Loucy (cell line): ENCODE data around the gene NSD2.

ENCODE experiments used
- H2AFZ ChIP-seq: fragments of 200-600 bp; sonication (generic); 2 replicates; pipeline ENCODE4 v1.6.0; 2016; ENCODE audit warnings: antibody characterized with exemption, mild to moderate bottlenecking, low read length, moderate library complexity
- H3F3A ChIP-seq: fragments of 200-600 bp; 2 replicates; pipeline ENCODE4 v1.6.0; 2016; ENCODE audit warnings: antibody characterized with exemption, low read depth, mild to moderate bottlenecking
- H3K27me3 ChIP-seq: fragments of 200-600 bp; sonication (generic); 2 replicates; pipeline ENCODE4 v1.6.1; 2014; ENCODE audit warnings: low read length, mild to moderate bottlenecking; ENCODE audit not compliant: insufficient read depth, poor library complexity, severe bottlenecking
- H3K36me3 ChIP-seq: fragments of 200-600 bp; sonication (generic); 2 replicates; pipeline ENCODE4 v1.6.1; 2016; ENCODE audit warnings: low read length; ENCODE audit not compliant: insufficient read depth
- H3K4me1 ChIP-seq: fragments of 200-600 bp; sonication (generic); 2 replicates; pipeline ENCODE4 v1.5.1; 2014; ENCODE audit warnings: low read length, mild to moderate bottlenecking; ENCODE audit not compliant: insufficient read depth, poor library complexity, severe bottlenecking
- H3K4me2 ChIP-seq: fragments of 200-600 bp; sonication (generic); 2 replicates; pipeline ENCODE4 v1.6.0; 2014; ENCODE audit warnings: antibody characterized with exemption, low read length, low read depth, mild to moderate bottlenecking; ENCODE audit not compliant: poor library complexity, severe bottlenecking
- H3K4me3 ChIP-seq: fragments of 200-600 bp; sonication (generic); 2 replicates; pipeline ENCODE4 v1.5.1; 2014; ENCODE audit warnings: low read length, mild to moderate bottlenecking, mixed read lengths; ENCODE audit not compliant: poor library complexity, severe bottlenecking
- H3K79me2 ChIP-seq: fragments of 200-600 bp; sonication (generic); 2 replicates; pipeline ENCODE4 v1.6.1; 2014; ENCODE audit warnings: low read length; ENCODE audit not compliant: insufficient read depth
- H3K9ac ChIP-seq: fragments of 200-600 bp; sonication (generic); 2 replicates; pipeline ENCODE4 v1.6.0; 2014; ENCODE audit warnings: mild to moderate bottlenecking, low read depth, low read length, moderate library complexity; ENCODE audit not compliant: poor library complexity, severe bottlenecking
- H3K9me2 ChIP-seq: fragments of 200-600 bp; sonication (generic); replicated peaks from 2 replicates; pipeline ENCODE4 v1.6.1; 2016; ENCODE audit warnings: low read depth, low read length, mixed read lengths
- H3K9me3 ChIP-seq: fragments of 200-600 bp; sonication (generic); 2 replicates; pipeline ENCODE4 v1.6.1; 2014; ENCODE audit warnings: mild to moderate bottlenecking, antibody characterized with exemption, low read length, low read depth; ENCODE audit not compliant: insufficient read depth
- H4K20me1 ChIP-seq: fragments of 200-600 bp; sonication (generic); 2 replicates; pipeline ENCODE4 v1.6.0; 2014; ENCODE audit warnings: antibody characterized with exemption, low read length, mild to moderate bottlenecking; ENCODE audit not compliant: insufficient read depth, poor library complexity, severe bottlenecking
- CTCF ChIP-seq: fragments of 200-600 bp; sonication (generic); conservative IDR thresholded peaks from 2 replicates; pipeline ENCODE4 v1.5.1; 2014; ENCODE audit warnings: mild to moderate bottlenecking, antibody characterized with exemption, low read length
- EZH2phosphoT487 ChIP-seq: fragments of 200-600 bp; IDR thresholded peaks from 2 replicates; pipeline ENCODE4 v1.6.1; 2018; ENCODE audit warnings: antibody characterized with exemption, mild to moderate bottlenecking, moderate library complexity, borderline replicate concordance

The NSD2 gene

GRCh38 chr4:1870328-1870577 lies 940 bp upstream of the NSD2 start:
- Histone ChIP-seq H3K27me3 (no peaks in the 10 kb centered on the region), H2AFZ (peak overlapping the region; percentile 78), H3K9ac (peak overlapping the region; percentile 85), H4K20me1 (peaks cover 28% of the 10 kb centered on the region), H3K4me1 (peaks cover 22% of the 10 kb centered on the region), H3K9me3 (no peaks in the 10 kb centered on the region), H3K4me2 (peak overlapping the region; percentile 97), H3K9me2 (no peaks in the 10 kb centered on the region), H3K36me3 (no peaks in the 10 kb centered on the region), H3K4me3 (peak overlapping the region; percentile 73), H3K79me2 (peaks cover 47% of the 10 kb centered on the region), H3F3A (no peaks in the 10 kb centered on the region)
- TF ChIP-seq CTCF (no peak), EZH2phosphoT487 (no peak)

GRCh38 chr4:1871471-1872021 lies 353 bp downstream of the NSD2 start:
- Histone ChIP-seq H3K4me3 (peak overlapping the region; percentile 93), H3K36me3 (no peaks in the 10 kb centered on the region), H3K9me3 (no peaks in the 10 kb centered on the region), H3K27me3 (no peaks in the 10 kb centered on the region), H3K79me2 (peaks cover 60% of the 10 kb centered on the region), H3K9me2 (no peaks in the 10 kb centered on the region), H3K4me1 (peaks cover 27% of the 10 kb centered on the region), H4K20me1 (peaks cover 35% of the 10 kb centered on the region), H3K4me2 (peak overlapping the region; percentile 41), H3K9ac (peak overlapping the region; percentile 95), H3F3A (no peaks in the 10 kb centered on the region), H2AFZ (peak overlapping the region; percentile 53; the same call in 1 of the 2 replicates)
- no peak for TF ChIP-seq EZH2phosphoT487
- TF ChIP-seq CTCF: no peak

- Histone ChIP-seq H3K36me3 (no peaks in the 10 kb centered on the region), H2AFZ (no peak overlapping the region), H3F3A (no peaks in the 10 kb centered on the region), H3K4me2 (peak overlapping the region; percentile 86), H3K9ac (peak overlapping the region; percentile 95), H3K4me1 (peaks cover 29% of the 10 kb centered on the region), H4K20me1 (peaks cover 48% of the 10 kb centered on the region), H3K9me2 (no peaks in the 10 kb centered on the region), H3K79me2 (peaks cover 73% of the 10 kb centered on the region), H3K27me3 (no peaks in the 10 kb centered on the region), H3K4me3 (peak overlapping the region; percentile 93), H3K9me3 (no peaks in the 10 kb centered on the region)
- TF ChIP-seq CTCF: no peak
- TF ChIP-seq EZH2phosphoT487: no peak
Observed at GRCh38 chr4:1872870-1873269, 1.7 kb downstream of the NSD2 start.
